ENCODE data around the gene SAMM50.

SAMM50 gene

GRCh38 chr22:43983808-43984207 is 28.6 kb downstream of the SAMM50 start:
- no peak for TF ChIP-seq CEBPB (IDR thresholded peaks at IDR 0.05)
- no peak for TF ChIP-seq TEAD4 (IDR thresholded peaks at IDR 0.05)
- no peak for TF ChIP-seq RAD21 (IDR thresholded peaks at IDR 0.05; ENCODE audit: low read depth)
- TF ChIP-seq MAX (IDR thresholded peaks at IDR 0.05): no peak
- TF ChIP-seq REST (IDR thresholded peaks at IDR 0.05; ENCODE audit: low read depth): no peak
- TF ChIP-seq CREB1 (IDR thresholded peaks at IDR 0.05; ENCODE audit: low read depth): no peak
- no peak for TF ChIP-seq NFIC (IDR thresholded peaks at IDR 0.05)
- TF ChIP-seq TCF12 (IDR thresholded peaks at IDR 0.05; ENCODE audit: low read depth): no peak
- TF ChIP-seq EP300 (IDR thresholded peaks at IDR 0.05; ENCODE audit: borderline replicate concordance): no peak
- TF ChIP-seq YY1 (IDR thresholded peaks at IDR 0.05; ENCODE audit: low read depth): no peak
- TF ChIP-seq TAF1 (IDR thresholded peaks at IDR 0.05; ENCODE audit: low read depth): no peak

GRCh38 chr22:43985532-43985931 is 30.3 kb downstream of the SAMM50 start:
- TF ChIP-seq CREB1 (IDR thresholded peaks at IDR 0.05; ENCODE audit: low read depth): no peak

GRCh38 chr22:43988116-43988820 is 33.0 kb downstream of the SAMM50 start:
- TF ChIP-seq TAF1 (IDR thresholded peaks at IDR 0.05; ENCODE audit: low read depth) (no peak), NFIC (IDR thresholded peaks at IDR 0.05) (no peak)

- TF ChIP-seq CEBPB (IDR thresholded peaks at IDR 0.05): no peak
- no peak for TF ChIP-seq YY1 (IDR thresholded peaks at IDR 0.05; ENCODE audit: low read depth)
- TF ChIP-seq RAD21 (IDR thresholded peaks at IDR 0.05; ENCODE audit: low read depth): no peak
- TF ChIP-seq USF1 (IDR thresholded peaks at IDR 0.05): no peak
Observed at GRCh38 chr22:43988960-43989359, 33.7 kb downstream of the SAMM50 start.

GRCh38 chr22:43990044-43990443 is 34.8 kb downstream of the SAMM50 start:
- TF ChIP-seq NFIC (IDR thresholded peaks at IDR 0.05) (no peak), RAD21 (IDR thresholded peaks at IDR 0.05; ENCODE audit: low read depth) (no peak), CREB1 (IDR thresholded peaks at IDR 0.05; ENCODE audit: low read depth) (no peak), MAX (IDR thresholded peaks at IDR 0.05) (no peak), EP300 (IDR thresholded peaks at IDR 0.05; ENCODE audit: borderline replicate concordance) (no peak), TAF1 (IDR thresholded peaks at IDR 0.05; ENCODE audit: low read depth) (no peak), CEBPB (IDR thresholded peaks at IDR 0.05) (no peak), YY1 (IDR thresholded peaks at IDR 0.05; ENCODE audit: low read depth) (no peak), EGR1 (IDR thresholded peaks at IDR 0.05) (no peak), TEAD4 (IDR thresholded peaks at IDR 0.05) (no peak), REST (IDR thresholded peaks at IDR 0.05; ENCODE audit: low read depth) (no peak), FOXM1 (IDR thresholded peaks at IDR 0.05; ENCODE audit: borderline replicate concordance, low read depth) (no peak), USF1 (IDR thresholded peaks at IDR 0.05) (no peak), TCF12 (IDR thresholded peaks at IDR 0.05; ENCODE audit: low read depth) (no peak)

GRCh38 chr22:43991316-43992020 is 36.2 kb downstream of the SAMM50 start:
- TF ChIP-seq TEAD4 (IDR thresholded peaks at IDR 0.05): no peak
- no peak for TF ChIP-seq CEBPB (IDR thresholded peaks at IDR 0.05)
- TF ChIP-seq FOXM1 (IDR thresholded peaks at IDR 0.05; ENCODE audit: borderline replicate concordance, low read depth): no peak
- no peak for TF ChIP-seq EP300 (IDR thresholded peaks at IDR 0.05; ENCODE audit: borderline replicate concordance)
- no peak for TF ChIP-seq REST (IDR thresholded peaks at IDR 0.05; ENCODE audit: low read depth)
- no peak for TF ChIP-seq USF1 (IDR thresholded peaks at IDR 0.05)
- no peak for TF ChIP-seq MAX (IDR thresholded peaks at IDR 0.05)
- TF ChIP-seq RAD21 (IDR thresholded peaks at IDR 0.05; ENCODE audit: low read depth): no peak
- no peak for TF ChIP-seq CREB1 (IDR thresholded peaks at IDR 0.05; ENCODE audit: low read depth)
- no peak for TF ChIP-seq EGR1 (IDR thresholded peaks at IDR 0.05)
- TF ChIP-seq NFIC (IDR thresholded peaks at IDR 0.05): no peak

All from Ishikawa (cell line).